AG04449 (cell line): ENCODE results near the gene SLC1A5.

Experiments used
- CTCF ChIA-PET: fragments of 350-600 bp; formaldehyde crosslinking; extraction: SDS; loops from one replicate; lab custom pipeline; 2021; ENCODE audit warnings: antibody characterized with exemption; lab: Yijun Ruan, JAX
- POLR2A ChIA-PET: fragments of 400-600, 350-600 bp; formaldehyde crosslinking; extraction: SDS; loops from one replicate; lab custom pipeline; 2020; ENCODE audit warnings: antibody characterized with exemption, inconsistent platforms; lab: Yijun Ruan, JAX
- DNase-seq: peaks from one replicate; pipeline ENCODE4 v3.0.0-alpha.2; 2010; ENCODE audit warnings: low read depth, low spot score
- H3K4me3 ChIP-seq: 2 replicates; pipeline ENCODE4 v1.5.1; 2011; ENCODE audit warnings: low read depth, mild to moderate bottlenecking, control low read depth, low read length
- TF ChIP-seq, protein P1 (sequence below): IDR thresholded peaks from one replicate; pipeline ENCODE4 v1.5.1; 2011; ENCODE audit warnings: mild to moderate bottlenecking, moderate library complexity, low read length, control low read depth, inconsistent platforms; ENCODE audit not compliant: insufficient read depth; ENCODE audit errors: missing control alignments

Gene SLC1A5

GRCh38 chr19:46788262-46788967 lies at the start of gene SLC1A5:
Gene SLC1A5 (minus strand): TSS chr19:46788594. CDS start chr19:46787965, 629 bp downstream.
- TF ChIP-seq, protein P1, sequence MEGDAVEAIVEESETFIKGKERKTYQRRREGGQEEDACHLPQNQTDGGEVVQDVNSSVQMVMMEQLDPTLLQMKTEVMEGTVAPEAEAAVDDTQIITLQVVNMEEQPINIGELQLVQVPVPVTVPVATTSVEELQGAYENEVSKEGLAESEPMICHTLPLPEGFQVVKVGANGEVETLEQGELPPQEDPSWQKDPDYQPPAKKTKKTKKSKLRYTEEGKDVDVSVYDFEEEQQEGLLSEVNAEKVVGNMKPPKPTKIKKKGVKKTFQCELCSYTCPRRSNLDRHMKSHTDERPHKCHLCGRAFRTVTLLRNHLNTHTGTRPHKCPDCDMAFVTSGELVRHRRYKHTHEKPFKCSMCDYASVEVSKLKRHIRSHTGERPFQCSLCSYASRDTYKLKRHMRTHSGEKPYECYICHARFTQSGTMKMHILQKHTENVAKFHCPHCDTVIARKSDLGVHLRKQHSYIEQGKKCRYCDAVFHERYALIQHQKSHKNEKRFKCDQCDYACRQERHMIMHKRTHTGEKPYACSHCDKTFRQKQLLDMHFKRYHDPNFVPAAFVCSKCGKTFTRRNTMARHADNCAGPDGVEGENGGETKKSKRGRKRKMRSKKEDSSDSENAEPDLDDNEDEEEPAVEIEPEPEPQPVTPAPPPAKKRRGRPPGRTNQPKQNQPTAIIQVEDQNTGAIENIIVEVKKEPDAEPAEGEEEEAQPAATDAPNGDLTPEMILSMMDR: no peak
- peak within 1 kb of the TSS; percentile 95 for H3K4me3 ChIP-seq
- ChIA-PET CTCF (interaction anchor here (1.2 to 4.4 kb wide), 3 partner anchors 30 to 225 kb away, joined by 3 to 25 read pairs (median 5); no protein-coding TSS in a partner anchor), POLR2A (interaction anchor here (0.5 to 3.3 kb wide), 22 partner anchors 8 to 203 kb away, joined by 3 to 32 read pairs (median 3); no protein-coding TSS in a partner anchor)
- DNase-seq: peak; percentile 79

DNA sequence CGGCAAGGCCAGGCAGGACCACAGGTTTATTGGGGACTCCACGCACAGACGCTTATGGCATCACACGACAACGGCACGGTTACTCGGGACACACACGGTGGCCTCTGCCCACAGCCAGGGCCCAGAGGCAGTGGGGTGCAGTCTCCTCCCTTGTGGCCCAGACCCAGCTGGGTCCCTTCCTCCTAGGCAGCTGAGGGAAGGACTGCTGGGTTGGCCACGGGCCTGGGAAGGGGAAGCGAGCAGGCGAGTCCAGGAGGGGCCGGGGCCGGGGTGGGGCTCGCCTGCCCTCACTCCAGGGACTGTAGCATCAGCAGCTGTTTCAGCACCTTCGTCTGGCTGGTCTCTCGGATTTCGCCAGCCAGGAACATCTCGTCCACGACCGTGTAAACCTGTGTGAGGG lies 49.8 kb upstream of the SLC1A5 start:
- no peak overlapping the region for H3K4me3 ChIP-seq
- TF ChIP-seq, protein P1: no peak
- ChIA-PET POLR2A (no interaction called here), CTCF (interaction anchor here (0.9 to 13.1 kb wide), 5 partner anchors 8 to 155 kb away, joined by 3 to 278 read pairs (median 63); no protein-coding TSS in a partner anchor)
- DNase-seq: no peak

GRCh38 chr19:46834984-46835383 lies 46.6 kb upstream of the SLC1A5 start:
- no peak overlapping the region for H3K4me3 ChIP-seq
- DNase-seq: no peak
- TF ChIP-seq, protein P1: no peak
- ChIA-PET POLR2A (interaction anchor here (0.8 kb wide), 1 partner anchor 75 kb away, joined by 3 read pairs; no protein-coding TSS in a partner anchor), CTCF (interaction anchor here (1.4 kb wide), 1 partner anchor 77 kb away, joined by 4 read pairs; no protein-coding TSS in a partner anchor)

- ChIA-PET POLR2A (interaction anchor here (0.7 to 0.8 kb wide), 2 partner anchors 46 to 74 kb away, joined by 3 to 5 read pairs; partner anchors contain the start of gene SLC1A5), CTCF (interaction anchor here (0.6 to 1.4 kb wide), 8 partner anchors 9 to 85 kb away, joined by 3 to 6 read pairs (median 3); no protein-coding TSS in a partner anchor)
- TF ChIP-seq, protein P1: no peak
- DNase-seq: no peak
- no peak overlapping the region for H3K4me3 ChIP-seq
These were observed 45.7 kb upstream of the SLC1A5 start for GRCh38 chr19:46834121-46834520.

- H3K4me3 ChIP-seq: no peak overlapping the region
- ChIA-PET POLR2A (interaction anchor here (1.7 to 3.7 kb wide), 3 partner anchors 9 to 46 kb away, joined by 4 to 32 read pairs (median 7); partner anchors contain the start of gene SLC1A5), CTCF (interaction anchor here (0.5 to 4.9 kb wide), 10 partner anchors 9 to 182 kb away, joined by 3 to 63 read pairs (median 4); no protein-coding TSS in a partner anchor)
- TF ChIP-seq, protein P1: no peak
- no peak for DNase-seq
These were observed 42.5 kb upstream of the SLC1A5 start for GRCh38 chr19:46830864-46831263.
